Upper lobe of left lung (tissue), 6 donors: ENCODE data around the gene ADCY9. TPM values are rescaled to one million over a fixed set of nuclear protein-coding genes. Genes with fewer than 3 reads are reported as not detected.
A peak's percentile ranks its signal among the peaks of the same experiment; 100 is the strongest.

Experiments
- ATAC-seq, 2 donors: fragments of 200-7000 bp; cut with Tn5 transposase; one replicate each; pipeline ENCODE4 v1.9.1; 2022; ENCODE audit warnings: mild to moderate bottlenecking in 2 of 2, moderate library complexity in 2 of 2; ENCODE audit not compliant: low FRiP score in 2 of 2
- DNase-seq, 2 donors: peaks; one replicate each; pipeline ENCODE4 v3.0.0-alpha.2; 2019 to 2020
- H3K27ac ChIP-seq, 4 donors: fragments of 200-600 bp; sonication (generic); one replicate each; pipeline ENCODE4 v1.5.1; 2016 to 2019
- H3K27me3 ChIP-seq, 4 donors: fragments of 200-600 bp; sonication (generic); one replicate each; pipeline ENCODE4 v1.5.1; 2017 to 2019
- H3K36me3 ChIP-seq, 4 donors: fragments of 200-600 bp; sonication (generic); one replicate each; pipeline ENCODE4 v1.5.1; 2016 to 2019
- H3K4me1 ChIP-seq, 4 donors: fragments of 200-600 bp; sonication (generic); one replicate each; pipeline ENCODE4 v1.5.1; 2018 to 2019
- H3K4me3 ChIP-seq, 4 donors: fragments of 200-600 bp; sonication (generic); one replicate each; pipeline ENCODE4 v1.5.1; 2017 to 2019; ENCODE audit warnings: mild to moderate bottlenecking in 2 of 4, moderate library complexity in 1 of 4
- H3K9me3 ChIP-seq, 4 donors: fragments of 200-600 bp; sonication (generic); one replicate each; pipeline ENCODE4 v1.5.1; 2018 to 2019
- CTCF ChIP-seq, 6 experiments: fragments of 450-650 bp in 4 of 6; fragments of 200-600 bp in 2 of 6; sonication (generic) in 2 of 6; IDR thresholded peaks; one replicate each; pipeline ENCODE4 v1.5.1; 2016 to 2019; ENCODE audit warnings: antibody characterized with exemption in 6 of 6
- EP300 ChIP-seq, 4 donors: sonication (generic); formaldehyde crosslinking; IDR thresholded peaks; one replicate each; pipeline ENCODE4 v1.5.1; 2017; ENCODE audit warnings: antibody characterized with exemption in 4 of 4, control low read depth in 2 of 4
- POLR2A ChIP-seq, 4 donors: fragments of 450-650 bp; IDR thresholded peaks; one replicate each; pipeline ENCODE4 v1.5.1; 2016 to 2017; ENCODE audit warnings: antibody characterized with exemption in 4 of 4, mild to moderate bottlenecking in 2 of 4
- POLR2AphosphoS5 ChIP-seq, 2 donors: sonication (generic); formaldehyde crosslinking; IDR thresholded peaks; one replicate each; pipeline ENCODE4 v1.5.1; 2017; ENCODE audit warnings: antibody characterized with exemption in 2 of 2
- WGBS, 2 donors: methylation state at CpG; one replicate each; pipeline ENCODE4 v1.1.5; 2017 to 2018; 5-methylcytosine and 5-hydroxymethylcytosine counted together
- total RNA-seq, 6 donors: library from RNA; depleted of rRNA in 4 of 6; stranded (reverse); fragments of >200 nt in 4 of 6; gene quantifications; one replicate each; pipeline versions ENCODE4 v1.1.0 to v1.2.1, GENCODE V29; 2016 to 2021
- donor health status: DM: no; HTN: no; CAD: no; lungs with moderate emphysema.
- donor health status: DM: no; HTN: yes; CAD: no; lungs with severe emphysema.

Gene ADCY9
- 10 to 100 TPM; 46.0 to 80.7 (median 68.4) TPM for total RNA-seq

- 8 to 12% methylated on average over 18 to 32 of the region's 105 CpGs for WGBS, 2 donors
- DNase-seq (peak; percentile 80 to 97), ATAC-seq (peak; percentile 75 to 89)
- peak in 1 of 2 donors; percentile 30 for TF ChIP-seq POLR2AphosphoS5 (IDR thresholded peaks at IDR 0.05)
- TF ChIP-seq CTCF (IDR thresholded peaks at IDR 0.05) = no peak
- TF ChIP-seq POLR2A (IDR thresholded peaks at IDR 0.05) = peak in 3 of 4 donors; percentile 29 to 78 (median 60)
- peak within 1 kb of the TSS; percentile 60 to 91 (median 80) for H3K4me3 ChIP-seq
- H3K9me3 ChIP-seq = no peaks in the 10 kb centered on the region
- peaks cover 27 to 48% (median 40%) of the 10 kb centered on the region in 4 donors for H3K4me1 ChIP-seq
- H3K27me3 ChIP-seq = no peaks in the 10 kb centered on the region
- no peaks in the 10 kb centered on the region for H3K36me3 ChIP-seq
- peak within 1 kb of the TSS; percentile 78 to 91 (median 89) for H3K27ac ChIP-seq
Measured at GRCh38 chr16:4116325-4117249, at the start of gene ADCY9. Gene ADCY9 (minus strand): TSS chr16:4116442. CDS start chr16:4115442, 1,000 bp downstream.

GRCh38 chr16:4160658-4161430 lies 44.6 kb upstream of the ADCY9 start:
- Histone ChIP-seq H3K9me3 (no peaks in the 10 kb centered on the region), H3K4me3 (no peak overlapping the region), H3K36me3 (no peaks in the 10 kb centered on the region), H3K27me3 (no peaks in the 10 kb centered on the region), H3K27ac (no peak overlapping the region), H3K4me1 (no peaks in the 10 kb centered on the region)
- TF ChIP-seq CTCF (IDR thresholded peaks at IDR 0.05) = peak in 1 of 6 experiments; percentile 11
- no peak for TF ChIP-seq POLR2A (IDR thresholded peaks at IDR 0.05)
- DNase-seq (no peak), ATAC-seq (no peak)
- WGBS, 2 donors = 69 to 73% methylated on average over 7 of the region's 7 CpGs

- DNase-seq = no peak
- no peak for TF ChIP-seq CTCF (IDR thresholded peaks at IDR 0.05)
- no peak for TF ChIP-seq EP300 (IDR thresholded peaks at IDR 0.05)
- no peak for TF ChIP-seq POLR2AphosphoS5 (IDR thresholded peaks at IDR 0.05)
- H3K36me3 ChIP-seq = no peaks in the 10 kb centered on the region
- no peak overlapping the region for H3K27ac ChIP-seq
- no peaks in the 10 kb centered on the region for H3K27me3 ChIP-seq
- no peaks in the 10 kb centered on the region for H3K4me1 ChIP-seq
- no peaks in the 10 kb centered on the region for H3K9me3 ChIP-seq
- WGBS, 2 donors = 93 to 96% methylated on average over 17 of the region's 17 CpGs
- no peak for ATAC-seq
- H3K4me3 ChIP-seq = no peak overlapping the region
Measured at GRCh38 chr16:4159726-4160125, 43.5 kb upstream of the ADCY9 start.

- Histone ChIP-seq H3K4me1 (no peaks in the 10 kb centered on the region), H3K4me3 (no peak overlapping the region), H3K27ac (no peak overlapping the region), H3K9me3 (no peaks in the 10 kb centered on the region), H3K36me3 (no peaks in the 10 kb centered on the region), H3K27me3 (no peaks in the 10 kb centered on the region)
- no peak for ATAC-seq
- 87 to 91% methylated on average over 13 of the region's 13 CpGs for WGBS, 2 donors
- DNase-seq = no peak
- no peak for TF ChIP-seq EP300 (IDR thresholded peaks at IDR 0.05)
- no peak for TF ChIP-seq CTCF (IDR thresholded peaks at IDR 0.05)
- TF ChIP-seq POLR2AphosphoS5 (IDR thresholded peaks at IDR 0.05) = no peak
Measured at GRCh38 chr16:4158143-4159093, 42.2 kb upstream of the ADCY9 start.
